WTC11 (cell line): ENCODE results near the gene KCNIP1.

Source experiments
- CDX4 ChIP-seq: fragments of 250-450 bp; sonication (Bioruptor Pico); IDR thresholded peaks from 2 replicates; pipeline ENCODE4 v1.9.0; 2021; ENCODE audit warnings: moderate library complexity, mild to moderate bottlenecking, inconsistent platforms, borderline replicate concordance
- CTCF ChIP-seq: fragments of 200-600 bp; IDR thresholded peaks from 2 replicates; pipeline ENCODE4 v1.8.0; 2022; ENCODE audit warnings: antibody characterized with exemption
- E2F1 ChIP-seq: sonication (generic); formaldehyde crosslinking; IDR thresholded peaks from 2 replicates; pipeline ENCODE4 v1.8.0; 2022; ENCODE audit warnings: mild to moderate bottlenecking, missing genetic modification reagents
- E2F4 ChIP-seq: sonication (generic); formaldehyde crosslinking; IDR thresholded peaks from 2 replicates; pipeline ENCODE4 v1.8.1; 2022; ENCODE audit warnings: low read depth, mild to moderate bottlenecking, moderate library complexity, missing genetic modification reagents, borderline replicate concordance
- JUN ChIP-seq: sonication (generic); formaldehyde crosslinking; IDR thresholded peaks from 2 replicates; pipeline ENCODE4 v1.8.0; 2023; ENCODE audit warnings: mild to moderate bottlenecking, missing genetic modification reagents
- MAX ChIP-seq: sonication (generic); formaldehyde crosslinking; IDR thresholded peaks from 2 replicates; pipeline ENCODE4 v1.8.0; 2022; ENCODE audit warnings: mild to moderate bottlenecking, missing genetic modification reagents
- MLX ChIP-seq: sonication (generic); formaldehyde crosslinking; IDR thresholded peaks from 2 replicates; pipeline ENCODE4 v1.8.1; 2023; ENCODE audit warnings: mild to moderate bottlenecking, missing genetic modification reagents, moderate library complexity
- NFE2L1 ChIP-seq: sonication (generic); formaldehyde crosslinking; IDR thresholded peaks from 2 replicates; pipeline ENCODE4 v1.8.1; 2023; ENCODE audit warnings: missing genetic modification reagents
- TEAD1 ChIP-seq: sonication (generic); formaldehyde crosslinking; IDR thresholded peaks from 2 replicates; pipeline ENCODE4 v1.8.0; 2022; ENCODE audit warnings: mild to moderate bottlenecking, missing genetic modification reagents
- USF2 ChIP-seq: sonication (generic); formaldehyde crosslinking; IDR thresholded peaks from 2 replicates; pipeline ENCODE4 v1.8.1; 2023; ENCODE audit warnings: mild to moderate bottlenecking, missing genetic modification reagents, moderate library complexity
- ZBTB21 ChIP-seq: sonication (generic); formaldehyde crosslinking; IDR thresholded peaks from 2 replicates; pipeline ENCODE4 v1.8.1; 2023; ENCODE audit warnings: mild to moderate bottlenecking, missing genetic modification reagents, borderline replicate concordance

GRCh38 chr5:170701334-170701733 is 197.5 kb downstream of the KCNIP1 start:
- TF ChIP-seq CTCF = no peak
- TF ChIP-seq CDX4 (CRISPR knock-in tag) = no peak
- TF ChIP-seq MAX (CRISPR knock-in tag) = no peak
- TF ChIP-seq JUN (CRISPR knock-in tag) = no peak
- no peak for TF ChIP-seq E2F4 (CRISPR knock-in tag)
- no peak for TF ChIP-seq MLX
- TF ChIP-seq ZBTB21 = no peak
- TF ChIP-seq NFE2L1 (CRISPR knock-in tag) = no peak
- TF ChIP-seq E2F1 (CRISPR knock-in tag) = no peak
- TF ChIP-seq TEAD1 (CRISPR knock-in tag) = no peak
- no peak for TF ChIP-seq USF2
